HL-60/S4 (cell line): Measurements from ENCODE around the gene SHTN1.

Experiments used
- in situ Hi-C: fragments of 300-500 bp; cut with MboI; formaldehyde crosslinking; loops from 2 replicates; pipeline ENCODE4 v1.14.3; 2022; ENCODE audit warnings: low sequenced_read_pairs

The SHTN1 gene

DNA sequence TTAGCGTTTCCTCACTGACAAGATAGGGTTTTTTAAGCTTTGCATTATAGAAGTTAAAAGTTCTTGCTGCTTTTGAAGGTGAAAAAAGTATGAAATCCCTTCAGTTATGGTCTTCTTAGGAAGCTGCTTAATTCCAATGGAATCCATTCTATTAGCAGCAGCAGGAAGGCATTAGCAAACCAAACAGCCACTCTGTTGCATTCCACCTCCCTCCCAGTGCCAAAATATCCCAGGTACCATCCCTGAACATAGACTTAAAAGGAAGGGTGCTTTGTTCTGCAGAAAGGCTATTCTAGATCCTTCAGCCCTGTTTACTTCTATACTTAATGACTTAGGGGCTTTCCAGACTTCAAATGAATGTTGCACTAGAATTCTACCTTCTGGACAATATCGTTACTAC lies 131.9 kb downstream of the SHTN1 start:
- in situ Hi-C loops, result no loop called here

- in situ Hi-C loops, result no loop called here
Measured at GRCh38 chr10:116870949-116871348, 134.0 kb downstream of the SHTN1 start.

- in situ Hi-C loops, result no loop called here
Measured at GRCh38 chr10:116868722-116869121, 136.3 kb downstream of the SHTN1 start.

GRCh38 chr10:116868198-116868676 lies 136.8 kb downstream of the SHTN1 start:
- in situ Hi-C loops, result no loop called here

- in situ Hi-C loops, result no loop called here
Measured at GRCh38 chr10:116866987-116867595, 137.9 kb downstream of the SHTN1 start.

DNA sequence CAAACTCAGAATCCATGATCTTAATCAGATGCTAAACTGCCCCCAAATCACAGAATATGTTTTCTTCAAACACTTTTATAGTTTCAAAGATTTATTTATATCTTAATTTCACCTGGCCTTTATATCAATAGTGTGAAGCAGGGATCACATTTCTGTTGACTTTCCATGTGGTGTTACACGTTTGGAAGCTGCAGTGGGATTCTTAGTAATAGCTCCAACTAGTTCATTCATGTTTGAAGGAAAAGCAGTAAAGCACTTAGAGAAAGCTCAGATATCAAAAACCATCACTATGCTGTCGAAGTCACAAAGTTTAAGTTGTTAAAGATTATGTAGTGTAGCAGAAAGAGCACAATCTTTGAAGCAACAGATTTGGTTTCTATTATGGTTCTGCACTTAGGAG lies 138.9 kb downstream of the SHTN1 start:
- in situ Hi-C loops, result no loop called here

DNA sequence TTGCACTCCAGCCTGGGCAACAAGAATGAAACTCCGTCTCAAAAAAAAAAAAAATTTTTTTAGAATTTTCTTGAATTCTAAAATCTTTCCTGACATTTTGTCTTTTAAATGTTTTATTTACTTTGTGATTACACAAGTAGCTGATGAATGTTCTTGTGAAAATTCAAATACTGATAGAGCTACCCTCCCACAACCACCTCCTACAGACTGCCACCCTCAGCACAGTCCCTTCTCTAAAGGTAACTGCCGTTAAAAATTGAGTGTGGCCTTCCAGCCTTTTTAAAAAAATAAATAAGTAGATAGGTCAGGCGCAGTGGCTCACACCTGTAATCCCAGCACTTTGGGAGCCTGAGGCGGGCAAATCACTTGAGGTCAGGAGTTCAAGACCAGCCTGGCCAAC lies 140.6 kb downstream of the SHTN1 start:
- in situ Hi-C loops, result no loop called here

DNA sequence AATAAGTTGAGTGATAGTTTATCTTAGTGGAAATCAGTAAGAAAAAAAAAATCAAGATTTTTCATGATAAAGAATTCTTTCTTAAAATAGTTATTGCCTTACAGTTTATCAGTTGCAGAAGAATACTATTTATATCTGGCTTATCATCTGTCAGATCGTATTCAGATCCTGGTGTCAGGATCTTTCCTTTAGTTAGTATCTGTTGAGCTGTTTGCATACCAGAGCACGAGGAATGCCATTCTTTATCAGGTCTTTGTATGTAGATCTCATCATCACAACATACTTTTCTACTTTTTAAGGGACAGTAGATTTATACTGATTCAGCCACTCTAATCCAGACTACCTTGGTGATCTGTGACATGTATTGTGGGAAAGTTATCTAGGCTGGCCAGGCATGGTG lies 143.2 kb downstream of the SHTN1 start:
- in situ Hi-C loops, result no loop called here

GRCh38 chr10:116857156-116857555 lies 147.8 kb downstream of the SHTN1 start:
- in situ Hi-C loops, result no loop called here

DNA sequence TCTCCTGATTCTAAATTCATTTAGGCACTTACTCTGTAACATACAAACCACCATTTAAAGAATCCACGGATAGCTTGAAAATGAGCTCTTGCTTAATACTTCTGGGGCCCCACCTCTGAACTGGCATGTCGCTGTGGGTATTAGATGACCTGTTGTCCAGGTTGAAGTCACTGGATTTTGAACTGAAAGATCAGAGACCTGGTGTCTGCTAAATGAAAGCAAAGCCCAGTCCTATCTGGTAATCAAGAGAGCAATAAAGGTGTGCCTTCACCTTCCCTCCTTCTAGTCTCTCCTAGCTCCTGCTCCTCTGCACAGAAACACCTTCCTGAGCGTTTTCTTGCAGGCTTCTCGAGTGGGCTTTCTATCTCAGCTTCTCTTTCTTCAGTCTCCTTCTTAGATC lies 151.3 kb downstream of the SHTN1 start:
- in situ Hi-C loops, result no loop called here

- in situ Hi-C loops, result no loop called here
Measured at GRCh38 chr10:116853287-116853686, 151.7 kb downstream of the SHTN1 start.

GRCh38 chr10:116852246-116852645 lies 152.7 kb downstream of the SHTN1 start:
- in situ Hi-C loops, result no loop called here

GRCh38 chr10:116850058-116850611 lies 154.9 kb downstream of the SHTN1 start:
- in situ Hi-C loops, result no loop called here

DNA sequence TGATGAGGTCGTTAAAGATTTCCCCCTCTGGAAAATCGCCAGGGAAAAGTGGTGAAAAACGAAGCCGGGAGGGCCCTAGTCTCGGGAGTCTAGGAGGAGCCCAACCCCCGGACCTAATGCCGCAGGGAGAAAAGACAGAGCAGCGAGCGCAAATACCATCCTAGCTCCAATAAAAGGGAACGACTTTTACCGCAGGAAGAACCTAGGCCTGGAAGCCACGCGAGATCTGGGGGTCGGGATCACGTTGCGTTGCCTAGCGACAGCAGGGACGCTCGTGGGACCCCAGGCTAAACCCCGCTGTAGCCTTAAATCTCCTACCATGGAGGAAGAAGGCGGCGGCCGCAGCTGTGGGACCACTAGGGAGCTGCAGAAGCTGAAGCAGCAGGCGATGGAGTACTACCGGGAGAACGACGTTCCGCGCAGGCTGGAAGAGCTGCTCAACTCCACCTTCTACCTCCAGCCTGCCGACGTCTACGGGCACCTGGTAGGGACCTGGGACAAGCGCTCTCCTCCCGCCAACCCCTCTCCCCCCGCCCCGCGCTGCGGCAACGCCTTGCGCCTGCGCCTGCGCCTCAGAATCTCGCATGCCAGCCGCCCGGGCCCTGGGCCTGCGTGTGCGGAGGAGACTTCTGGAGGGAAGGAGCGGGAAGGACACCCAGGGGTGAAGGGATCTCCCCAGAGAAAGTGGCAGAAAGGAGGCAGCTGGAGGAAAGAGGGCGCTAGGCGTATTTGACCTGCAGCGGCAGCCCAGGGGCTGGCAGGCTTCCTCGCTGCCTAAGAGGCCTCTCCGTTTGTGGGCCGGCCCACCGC lies 155.5 kb downstream of the SHTN1 start, which contains the start of gene ENO4:
Gene ENO4, plus strand, starts transcription at position 252 of the 810 bp plus-strand sequence. Its CDS starts 68 bp downstream, at position 320.
- in situ Hi-C loops, result no loop called here

- in situ Hi-C loops, result no loop called here
Measured at GRCh38 chr10:116848944-116849247, 156.1 kb downstream of the SHTN1 start.

GRCh38 chr10:116848032-116848943 lies 156.7 kb downstream of the SHTN1 start:
- in situ Hi-C loops, result no loop called here

GRCh38 chr10:116845823-116846222 lies 159.2 kb downstream of the SHTN1 start:
- in situ Hi-C loops, result no loop called here

DNA sequence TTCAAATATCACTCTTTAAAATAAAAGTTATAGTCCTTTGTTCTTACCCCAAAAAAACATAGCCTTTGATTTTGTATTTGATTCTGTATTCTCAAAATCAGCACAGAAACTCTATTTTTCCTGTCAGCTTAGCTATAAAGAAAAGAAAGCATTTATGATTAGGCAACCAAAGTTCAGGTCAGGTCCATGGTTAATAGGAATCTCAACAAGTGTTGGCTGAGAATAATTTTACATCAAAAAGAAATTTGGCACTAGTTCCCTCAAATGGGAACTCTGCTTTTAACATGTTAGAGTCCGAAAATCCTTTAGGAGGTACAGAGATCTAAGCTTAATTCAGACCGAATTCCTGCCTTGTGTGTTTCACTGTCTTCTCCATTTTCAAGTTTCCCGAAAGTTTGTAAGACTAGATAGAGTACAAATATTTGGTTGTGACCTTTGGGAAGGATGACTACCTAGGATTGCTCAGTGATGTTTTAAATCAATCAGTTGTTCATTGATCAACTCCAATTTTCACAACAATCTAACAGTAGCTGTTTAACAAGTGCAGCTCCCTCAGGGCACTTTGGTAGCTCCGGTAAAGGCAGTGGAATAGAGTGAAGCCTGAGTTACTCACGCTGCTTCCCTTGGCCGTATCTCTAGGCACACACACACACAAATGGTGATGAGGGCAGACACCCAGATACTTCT lies 164.5 kb downstream of the SHTN1 start:
- in situ Hi-C loops, result no loop called here

GRCh38 chr10:116838143-116838725 lies 166.8 kb downstream of the SHTN1 start:
- in situ Hi-C loops, result no loop called here

GRCh38 chr10:116836902-116837523 lies 168.0 kb downstream of the SHTN1 start:
- in situ Hi-C loops, result no loop called here
